HPDE6-E6E7 (cell line): ENCODE measurements around the gene CES3.
A peak's percentile ranks its signal among the peaks of the same experiment; 100 is the strongest.
"Not testable (repeated sequence)": the region's sequence is repeated elsewhere in the genome, so short reads cannot be mapped to it uniquely, and the experiment has no call there.

Experiments used
- DNase-seq: peaks from one replicate; pipeline ENCODE4 v3.0.0; 2011; ENCODE audit warnings: missing footprints; ENCODE audit errors: extremely low spot score

CES3 gene

GRCh38 chr16:66946541-66946940 is 14.5 kb upstream of the CES3 start:
- no peak for DNase-seq

GRCh38 chr16:66946974-66947301 is 14.1 kb upstream of the CES3 start:
- no peak for DNase-seq

- DNase-seq = peak; percentile 92
Measured at GRCh38 chr16:66947302-66948065, 13.6 kb upstream of the CES3 start.

GRCh38 chr16:66948134-66948836 is 12.8 kb upstream of the CES3 start:
- no peak for DNase-seq

- no peak for DNase-seq
Measured at GRCh38 chr16:66948837-66949225, 12.2 kb upstream of the CES3 start.

- no peak for DNase-seq
Measured at GRCh38 chr16:66949472-66949871, 11.6 kb upstream of the CES3 start.

- DNase-seq = no peak
Measured at GRCh38 chr16:66950437-66950836, 10.6 kb upstream of the CES3 start.

- no peak for DNase-seq
Measured at GRCh38 chr16:66950971-66951790, 9.9 kb upstream of the CES3 start.

GRCh38 chr16:66952430-66953110 is 8.5 kb upstream of the CES3 start:
- no peak for DNase-seq

GRCh38 chr16:66953462-66954096 is 7.5 kb upstream of the CES3 start:
- DNase-seq = peak; percentile 89

- DNase-seq = peak; percentile 89
Measured at GRCh38 chr16:66954097-66954659, 6.9 kb upstream of the CES3 start.

- not testable (repeated sequence) for DNase-seq
Measured at GRCh38 chr16:66955363-66956153, 5.5 kb upstream of the CES3 start.

GRCh38 chr16:66956154-66956457 is 5.0 kb upstream of the CES3 start:
- DNase-seq = not testable (repeated sequence)

GRCh38 chr16:66958857-66959703 is 2.0 kb upstream of the CES3 start:
- no peak for DNase-seq

- no peak for DNase-seq
Measured at GRCh38 chr16:66959704-66960161, 1.3 kb upstream of the CES3 start.

- no peak for DNase-seq
Measured at GRCh38 chr16:66960270-66960669, 796 bp upstream of the CES3 start.

- no peak for DNase-seq
Measured at GRCh38 chr16:66961914-66962313, 848 bp downstream of the CES3 start.

GRCh38 chr16:66964049-66964448 is 3.0 kb downstream of the CES3 start:
- no peak for DNase-seq

- DNase-seq = no peak
Measured at GRCh38 chr16:66968847-66969246, 7.8 kb downstream of the CES3 start.
